Eye (tissue), 1 donor: ENCODE measurements around the gene ZNF285.
"Not testable (repeated sequence)": the region's sequence is repeated elsewhere in the genome, so short reads cannot be mapped to it uniquely, and the experiment has no call there.

ENCODE experiments used
- DNase-seq: peaks from one replicate; pipeline ENCODE4 v3.0.0-alpha.2; 2015

The ZNF285 gene

GRCh38 chr19:44401139-44402115 lies at the start of gene ZNF285:
TSS of gene ZNF285 (minus strand) at chr19:44401608. CDS start at chr19:44397213, 4,395 bp downstream.
- peak; percentile 97 for DNase-seq

- peak; percentile 98 for DNase-seq
These were observed 46.7 kb upstream of the ZNF285 start, which contains the start of gene ZNF229 for GRCh38 chr19:44447916-44448674. TSS of gene ZNF229 (minus strand) at chr19:44448472. CDS start at chr19:44442847, 5,625 bp downstream.

- DNase-seq: no peak
These were observed 37.0 kb upstream of the ZNF285 start for GRCh38 chr19:44438441-44438840.

GRCh38 chr19:44435441-44435840 lies 34.0 kb upstream of the ZNF285 start:
- DNase-seq: no peak

- DNase-seq: no peak
These were observed 29.5 kb upstream of the ZNF285 start for GRCh38 chr19:44430956-44431355.

GRCh38 chr19:44415553-44415952 lies 14.1 kb upstream of the ZNF285 start:
- DNase-seq: not testable (repeated sequence)

GRCh38 chr19:44389268-44389667 lies 12.1 kb downstream of the ZNF285 start:
- DNase-seq: not testable (repeated sequence)

- no peak for DNase-seq
These were observed 26.6 kb downstream of the ZNF285 start for GRCh38 chr19:44374789-44375188.

- no peak for DNase-seq
These were observed 29.5 kb downstream of the ZNF285 start for GRCh38 chr19:44371815-44372480.

GRCh38 chr19:44367024-44367423 lies 34.4 kb downstream of the ZNF285 start:
- DNase-seq: no peak

GRCh38 chr19:44356383-44357111 lies 44.9 kb downstream of the ZNF285 start, which contains the start of gene ZNF112:
TSS of gene ZNF112 (minus strand) at chr19:44356680. CDS start at chr19:44340539, 16,141 bp downstream.
- DNase-seq: peak; percentile 98

GRCh38 chr19:44346556-44346955 lies 54.9 kb downstream of the ZNF285 start:
- no peak for DNase-seq

- peak; percentile 24 for DNase-seq
These were observed 55.4 kb downstream of the ZNF285 start for GRCh38 chr19:44345959-44346358.

- no peak for DNase-seq
These were observed 57.2 kb downstream of the ZNF285 start for GRCh38 chr19:44344255-44344654.

- DNase-seq: no peak
These were observed 59.6 kb downstream of the ZNF285 start for GRCh38 chr19:44341794-44342193.

- not testable (repeated sequence) for DNase-seq
These were observed 66.8 kb downstream of the ZNF285 start for GRCh38 chr19:44334639-44335038.
